ENCODE data around the gene APOL1. TPM values are rescaled to one million over a fixed set of nuclear protein-coding genes. Genes with fewer than 3 reads are reported as not detected.

The APOL1 gene
- polyA plus RNA-seq, 1 experiment = 1.9 TPM

DNA sequence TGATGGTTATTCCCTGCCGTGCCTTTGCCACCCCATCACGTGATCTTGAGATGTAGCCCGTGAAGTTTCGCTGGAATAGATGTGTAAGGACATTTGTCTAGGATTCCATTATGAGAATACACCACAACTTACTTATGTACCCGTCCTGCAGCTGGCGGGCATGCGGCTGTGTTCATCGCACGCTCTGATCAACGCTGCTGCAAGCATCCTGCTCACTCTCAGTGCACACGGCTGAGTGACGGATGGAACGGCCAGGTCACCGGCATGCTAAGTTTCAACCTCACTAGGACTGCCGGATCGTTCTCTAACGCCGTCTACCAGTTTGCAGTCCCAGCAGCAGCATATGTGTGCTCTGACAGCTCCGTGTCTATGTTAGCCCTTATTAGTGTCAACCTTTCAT, 44.6 kb downstream of the APOL1 start:
- no peaks in the 10 kb centered on the region for H3K27me3 ChIP-seq (ENCODE audit: control insufficient read depth, insufficient read depth, low read length)
- no peak for DNase-seq (ENCODE audit: low read depth)
- CTCF ChIA-PET = interaction anchor here (1.0 to 3.5 kb wide), 6 partner anchors 9 to 173 kb away, joined by 3 to 22 read pairs (median 3); no protein-coding TSS in a partner anchor
- H3K4me3 ChIP-seq (ENCODE audit: low read depth, low read length) = no peak overlapping the region
- H3K36me3 ChIP-seq (ENCODE audit: control insufficient read depth, insufficient read depth, low read length) = peaks cover 86% of the 10 kb centered on the region
- POLR2A ChIA-PET = no interaction called here
- TF ChIP-seq, protein P1, sequence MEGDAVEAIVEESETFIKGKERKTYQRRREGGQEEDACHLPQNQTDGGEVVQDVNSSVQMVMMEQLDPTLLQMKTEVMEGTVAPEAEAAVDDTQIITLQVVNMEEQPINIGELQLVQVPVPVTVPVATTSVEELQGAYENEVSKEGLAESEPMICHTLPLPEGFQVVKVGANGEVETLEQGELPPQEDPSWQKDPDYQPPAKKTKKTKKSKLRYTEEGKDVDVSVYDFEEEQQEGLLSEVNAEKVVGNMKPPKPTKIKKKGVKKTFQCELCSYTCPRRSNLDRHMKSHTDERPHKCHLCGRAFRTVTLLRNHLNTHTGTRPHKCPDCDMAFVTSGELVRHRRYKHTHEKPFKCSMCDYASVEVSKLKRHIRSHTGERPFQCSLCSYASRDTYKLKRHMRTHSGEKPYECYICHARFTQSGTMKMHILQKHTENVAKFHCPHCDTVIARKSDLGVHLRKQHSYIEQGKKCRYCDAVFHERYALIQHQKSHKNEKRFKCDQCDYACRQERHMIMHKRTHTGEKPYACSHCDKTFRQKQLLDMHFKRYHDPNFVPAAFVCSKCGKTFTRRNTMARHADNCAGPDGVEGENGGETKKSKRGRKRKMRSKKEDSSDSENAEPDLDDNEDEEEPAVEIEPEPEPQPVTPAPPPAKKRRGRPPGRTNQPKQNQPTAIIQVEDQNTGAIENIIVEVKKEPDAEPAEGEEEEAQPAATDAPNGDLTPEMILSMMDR (IDR thresholded peaks at IDR 0.05; ENCODE audit: insufficient read depth, low read depth, low read length) = no peak

- TF ChIP-seq, protein P1 (IDR thresholded peaks at IDR 0.05; ENCODE audit: insufficient read depth, low read depth, low read length) = no peak
- CTCF ChIA-PET = interaction anchor here (0.7 to 2.6 kb wide), 5 partner anchors 10 to 172 kb away, joined by 3 to 15 read pairs (median 4); no protein-coding TSS in a partner anchor
- POLR2A ChIA-PET = no interaction called here
- H3K27me3 ChIP-seq (ENCODE audit: control insufficient read depth, insufficient read depth, low read length) = no peaks in the 10 kb centered on the region
- no peak overlapping the region for H3K4me3 ChIP-seq (ENCODE audit: low read depth, low read length)
- DNase-seq (ENCODE audit: low read depth) = no peak
- peaks cover 85% of the 10 kb centered on the region for H3K36me3 ChIP-seq (ENCODE audit: control insufficient read depth, insufficient read depth, low read length)
These were observed 45.2 kb downstream of the APOL1 start for GRCh38 chr22:36298118-36298517.

- H3K27me3 ChIP-seq (ENCODE audit: control insufficient read depth, insufficient read depth, low read length) = no peaks in the 10 kb centered on the region
- DNase-seq (ENCODE audit: low read depth) = no peak
- ChIA-PET CTCF (interaction anchor here (0.7 to 2.6 kb wide), 5 partner anchors 10 to 172 kb away, joined by 3 to 15 read pairs (median 4); no protein-coding TSS in a partner anchor), POLR2A (no interaction called here)
- no peak overlapping the region for H3K4me3 ChIP-seq (ENCODE audit: low read depth, low read length)
- peaks cover 83% of the 10 kb centered on the region for H3K36me3 ChIP-seq (ENCODE audit: control insufficient read depth, insufficient read depth, low read length)
- TF ChIP-seq, protein P1 (IDR thresholded peaks at IDR 0.05; ENCODE audit: insufficient read depth, low read depth, low read length) = no peak
These were observed 45.7 kb downstream of the APOL1 start for GRCh38 chr22:36298601-36299000.

DNA sequence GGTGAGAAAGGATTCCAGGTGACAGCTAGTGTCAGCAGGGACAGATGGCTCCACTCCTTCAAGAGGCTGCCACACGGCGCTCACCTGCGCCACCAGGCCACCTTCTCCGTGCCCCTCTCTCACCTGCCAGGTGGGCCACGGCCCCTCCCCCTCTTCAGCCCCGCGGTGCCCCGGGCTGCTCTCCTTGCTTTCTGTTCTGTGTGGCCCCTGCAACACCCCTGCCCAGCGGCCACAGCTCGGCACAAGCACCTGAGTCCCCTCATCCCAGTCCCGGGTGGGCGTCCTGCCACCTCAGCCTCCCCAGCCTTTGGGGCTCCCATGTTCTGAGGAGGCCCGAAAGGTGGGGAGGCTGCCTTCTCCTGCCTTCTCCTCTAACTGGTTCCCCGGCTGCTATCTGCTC, 46.4 kb downstream of the APOL1 start:
- DNase-seq (ENCODE audit: low read depth) = no peak
- POLR2A ChIA-PET = no interaction called here
- TF ChIP-seq, protein P1 (IDR thresholded peaks at IDR 0.05; ENCODE audit: insufficient read depth, low read depth, low read length) = no peak
- CTCF ChIA-PET = interaction anchor here (0.8 to 2.6 kb wide), 5 partner anchors 11 to 171 kb away, joined by 4 to 15 read pairs (median 7); no protein-coding TSS in a partner anchor
- Histone ChIP-seq H3K27me3 (ENCODE audit: control insufficient read depth, insufficient read depth, low read length) (no peaks in the 10 kb centered on the region), H3K4me3 (ENCODE audit: low read depth, low read length) (no peak overlapping the region), H3K36me3 (ENCODE audit: control insufficient read depth, insufficient read depth, low read length) (peaks cover 82% of the 10 kb centered on the region)

- Histone ChIP-seq H3K4me3 (ENCODE audit: low read depth, low read length) (no peak overlapping the region), H3K27me3 (ENCODE audit: control insufficient read depth, insufficient read depth, low read length) (no peaks in the 10 kb centered on the region), H3K36me3 (ENCODE audit: control insufficient read depth, insufficient read depth, low read length) (peaks cover 83% of the 10 kb centered on the region)
- TF ChIP-seq, protein P1 (IDR thresholded peaks at IDR 0.05; ENCODE audit: insufficient read depth, low read depth, low read length) = no peak
- no peak for DNase-seq (ENCODE audit: low read depth)
- ChIA-PET POLR2A (no interaction called here), CTCF (interaction anchor here (0.6 to 3.8 kb wide), 11 partner anchors 11 to 189 kb away, joined by 3 to 23 read pairs (median 8); no protein-coding TSS in a partner anchor)
These were observed 47.0 kb downstream of the APOL1 start for GRCh38 chr22:36299911-36300310.

Data from BJ (cell line).